Measurements from ENCODE around the gene AGBL1.
"Not testable (repeated sequence)": the region's sequence is repeated elsewhere in the genome, so short reads cannot be mapped to it uniquely, and the experiment has no call there.

AGBL1 gene

GRCh38 chr15:86522721-86523120 lies 443.1 kb downstream of the AGBL1 start:
- no peak for ATAC-seq (replicated peaks)
- H3K4me1 Mint-ChIP-seq (ENCODE audit: low read depth in 2 of 2) = peaks cover 0 to 3% of the 10 kb centered on the region in 2 donors

GRCh38 chr15:86526938-86527690 lies 447.4 kb downstream of the AGBL1 start:
- no peak for ATAC-seq (replicated peaks)

More at GRCh38 chr15:86522721-86523120, 443.1 kb downstream of the AGBL1 start:
- Mint-ChIP-seq H3K27me3 (peaks cover 8 to 25% of the 10 kb centered on the region in 2 donors), H3K9me3 (no peaks in the 10 kb centered on the region), H3K27ac (no peak overlapping the region), H3K36me3 (ENCODE audit: insufficient read depth) (no peaks in the 10 kb centered on the region), H3K4me3 (no peak overlapping the region)
- DNase-seq = no peak

GRCh38 chr15:86528094-86528493 lies 448.4 kb downstream of the AGBL1 start:
- DNase-seq; H3K9me3 Mint-ChIP-seq; ATAC-seq (replicated peaks); H3K36me3 Mint-ChIP-seq (ENCODE audit: insufficient read depth); H3K27ac Mint-ChIP-seq; H3K4me3 Mint-ChIP-seq; H3K4me1 Mint-ChIP-seq (ENCODE audit: low read depth in 2 of 2); H3K27me3 Mint-ChIP-seq: not testable (repeated sequence)

More at GRCh38 chr15:86526938-86527690, 447.4 kb downstream of the AGBL1 start:
- H3K9me3 Mint-ChIP-seq = no peaks in the 10 kb centered on the region
- DNase-seq = no peak
- H3K4me3 Mint-ChIP-seq = no peak overlapping the region
- no peaks in the 10 kb centered on the region for H3K36me3 Mint-ChIP-seq (ENCODE audit: insufficient read depth)
- no peaks in the 10 kb centered on the region for H3K4me1 Mint-ChIP-seq (ENCODE audit: low read depth in 2 of 2)
- peaks cover 0 to 7% of the 10 kb centered on the region in 2 donors for H3K27me3 Mint-ChIP-seq
- no peak overlapping the region for H3K27ac Mint-ChIP-seq

GRCh38 chr15:86538141-86538540 lies 458.5 kb downstream of the AGBL1 start:
- Mint-ChIP-seq H3K27me3 (no peaks in the 10 kb centered on the region), H3K36me3 (ENCODE audit: insufficient read depth) (no peaks in the 10 kb centered on the region), H3K4me1 (ENCODE audit: low read depth in 2 of 2) (no peaks in the 10 kb centered on the region), H3K9me3 (no peaks in the 10 kb centered on the region), H3K27ac (no peak overlapping the region), H3K4me3 (no peak overlapping the region)
- no peak for ATAC-seq (replicated peaks)
- no peak for DNase-seq

GRCh38 chr15:86540840-86541467 lies 461.3 kb downstream of the AGBL1 start:
- no peak for ATAC-seq (replicated peaks)
- no peaks in the 10 kb centered on the region for H3K9me3 Mint-ChIP-seq
- H3K4me3 Mint-ChIP-seq = no peak overlapping the region
- no peak for DNase-seq
- H3K36me3 Mint-ChIP-seq (ENCODE audit: insufficient read depth) = no peaks in the 10 kb centered on the region
- peaks cover 6 to 18% of the 10 kb centered on the region in 2 donors for H3K27me3 Mint-ChIP-seq
- no peaks in the 10 kb centered on the region for H3K4me1 Mint-ChIP-seq (ENCODE audit: low read depth in 2 of 2)
- H3K27ac Mint-ChIP-seq = no peak overlapping the region

- Mint-ChIP-seq H3K4me3 (no peak overlapping the region), H3K4me1 (ENCODE audit: low read depth in 2 of 2) (no peaks in the 10 kb centered on the region), H3K36me3 (ENCODE audit: insufficient read depth) (no peaks in the 10 kb centered on the region), H3K9me3 (no peaks in the 10 kb centered on the region), H3K27ac (no peak overlapping the region), H3K27me3 (peaks cover 6 to 19% of the 10 kb centered on the region in 2 donors)
- DNase-seq (no peak), ATAC-seq (replicated peaks) (no peak)
Observed at GRCh38 chr15:86541540-86541939, 461.9 kb downstream of the AGBL1 start.

GRCh38 chr15:86550075-86550474 lies 470.4 kb downstream of the AGBL1 start:
- no peaks in the 10 kb centered on the region for H3K9me3 Mint-ChIP-seq
- H3K4me1 Mint-ChIP-seq (ENCODE audit: low read depth in 2 of 2) = no peaks in the 10 kb centered on the region
- no peak for ATAC-seq (replicated peaks)
- no peaks in the 10 kb centered on the region for H3K36me3 Mint-ChIP-seq (ENCODE audit: insufficient read depth)
- no peak overlapping the region for H3K4me3 Mint-ChIP-seq
- peaks cover 6 to 9% of the 10 kb centered on the region in 2 donors for H3K27me3 Mint-ChIP-seq
- no peak for DNase-seq
- no peak overlapping the region for H3K27ac Mint-ChIP-seq

- no peaks in the 10 kb centered on the region for H3K36me3 Mint-ChIP-seq (ENCODE audit: insufficient read depth)
- H3K27ac Mint-ChIP-seq = no peak overlapping the region
- DNase-seq = no peak
- H3K9me3 Mint-ChIP-seq = no peaks in the 10 kb centered on the region
- H3K4me3 Mint-ChIP-seq = no peak overlapping the region
- no peaks in the 10 kb centered on the region for H3K27me3 Mint-ChIP-seq
- no peaks in the 10 kb centered on the region for H3K4me1 Mint-ChIP-seq (ENCODE audit: low read depth in 2 of 2)
- no peak for ATAC-seq (replicated peaks)
Observed at GRCh38 chr15:86553108-86553507, 473.4 kb downstream of the AGBL1 start.

GRCh38 chr15:86555098-86555497 lies 475.4 kb downstream of the AGBL1 start:
- ATAC-seq (replicated peaks) = no peak
- Mint-ChIP-seq H3K36me3 (ENCODE audit: insufficient read depth) (no peaks in the 10 kb centered on the region), H3K27ac (no peak overlapping the region), H3K27me3 (no peaks in the 10 kb centered on the region), H3K4me1 (ENCODE audit: low read depth in 2 of 2) (no peaks in the 10 kb centered on the region), H3K4me3 (no peak overlapping the region), H3K9me3 (no peaks in the 10 kb centered on the region)
- no peak for DNase-seq

- H3K9me3 Mint-ChIP-seq = no peaks in the 10 kb centered on the region
Observed at GRCh38 chr15:86555939-86556338, 476.3 kb downstream of the AGBL1 start.

GRCh38 chr15:86556396-86557017 lies 476.8 kb downstream of the AGBL1 start:
- no peaks in the 10 kb centered on the region for H3K9me3 Mint-ChIP-seq
- no peaks in the 10 kb centered on the region for H3K27me3 Mint-ChIP-seq
- no peak overlapping the region for H3K4me3 Mint-ChIP-seq
- ATAC-seq (replicated peaks) (no peak), DNase-seq (no peak)
- H3K27ac Mint-ChIP-seq = no peak overlapping the region
- H3K4me1 Mint-ChIP-seq (ENCODE audit: low read depth in 2 of 2) = no peaks in the 10 kb centered on the region
- no peaks in the 10 kb centered on the region for H3K36me3 Mint-ChIP-seq (ENCODE audit: insufficient read depth)

More at GRCh38 chr15:86555939-86556338, 476.3 kb downstream of the AGBL1 start:
- Mint-ChIP-seq H3K4me3 (no peak overlapping the region), H3K27ac (no peak overlapping the region), H3K36me3 (ENCODE audit: insufficient read depth) (no peaks in the 10 kb centered on the region), H3K4me1 (ENCODE audit: low read depth in 2 of 2) (no peaks in the 10 kb centered on the region), H3K27me3 (no peaks in the 10 kb centered on the region)
- DNase-seq (no peak), ATAC-seq (replicated peaks) (no peak)

GRCh38 chr15:86557018-86557550 lies 477.4 kb downstream of the AGBL1 start:
- no peaks in the 10 kb centered on the region for H3K36me3 Mint-ChIP-seq (ENCODE audit: insufficient read depth)

GRCh38 chr15:86558252-86558651 lies 478.6 kb downstream of the AGBL1 start:
- no peak overlapping the region for H3K27ac Mint-ChIP-seq
- H3K36me3 Mint-ChIP-seq (ENCODE audit: insufficient read depth) = no peaks in the 10 kb centered on the region
- no peak overlapping the region for H3K4me3 Mint-ChIP-seq
- H3K4me1 Mint-ChIP-seq (ENCODE audit: low read depth in 2 of 2) = no peaks in the 10 kb centered on the region
- no peaks in the 10 kb centered on the region for H3K27me3 Mint-ChIP-seq
- ATAC-seq (replicated peaks) (no peak), DNase-seq (no peak)
- H3K9me3 Mint-ChIP-seq = peaks cover 1 to 7% of the 10 kb centered on the region in 2 donors

More at GRCh38 chr15:86557018-86557550, 477.4 kb downstream of the AGBL1 start:
- H3K4me3 Mint-ChIP-seq = no peak overlapping the region
- no peaks in the 10 kb centered on the region for H3K9me3 Mint-ChIP-seq
- DNase-seq = no peak
- no peaks in the 10 kb centered on the region for H3K27me3 Mint-ChIP-seq
- no peak overlapping the region for H3K27ac Mint-ChIP-seq
- no peaks in the 10 kb centered on the region for H3K4me1 Mint-ChIP-seq (ENCODE audit: low read depth in 2 of 2)
- no peak for ATAC-seq (replicated peaks)

All from effector memory CD8-positive, alpha-beta T cell (primary cell).